Measurements from ENCODE around the gene GOLT1B. TPM values are rescaled to one million over a fixed set of nuclear protein-coding genes. Genes with fewer than 3 reads are reported as not detected.

Gene GOLT1B
- total RNA-seq, 1 experiment from 2014 or later = 45.9 TPM

DNA sequence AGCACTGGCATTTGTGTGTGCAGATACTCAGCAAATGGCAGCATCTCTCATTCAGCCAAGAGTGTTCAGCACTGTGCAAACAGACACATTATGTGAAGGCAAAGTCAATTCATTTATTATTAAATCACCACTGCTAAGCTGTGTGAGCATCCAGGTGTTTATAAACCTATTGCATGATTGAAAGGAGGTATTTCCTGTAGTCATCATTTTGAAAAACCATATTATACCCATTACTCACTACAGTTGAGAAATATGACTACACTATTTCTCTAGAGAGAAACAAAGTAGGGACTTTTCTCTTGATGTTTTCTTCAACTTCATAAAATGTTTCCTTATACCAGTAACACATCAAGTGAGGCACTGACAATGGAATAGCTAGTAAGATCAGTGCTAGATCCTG is 38.2 kb downstream of the GOLT1B start:
- no peak overlapping the region for H3K27ac ChIP-seq
- H3K9me3 ChIP-seq (replicated peaks) = no peaks in the 10 kb centered on the region
- H3K4me1 ChIP-seq = no peaks in the 10 kb centered on the region
- H3K36me3 ChIP-seq = no peaks in the 10 kb centered on the region
- H3K27me3 ChIP-seq = no peaks in the 10 kb centered on the region
- no peak overlapping the region for H3K4me3 ChIP-seq
- no peak for DNase-seq

DNA sequence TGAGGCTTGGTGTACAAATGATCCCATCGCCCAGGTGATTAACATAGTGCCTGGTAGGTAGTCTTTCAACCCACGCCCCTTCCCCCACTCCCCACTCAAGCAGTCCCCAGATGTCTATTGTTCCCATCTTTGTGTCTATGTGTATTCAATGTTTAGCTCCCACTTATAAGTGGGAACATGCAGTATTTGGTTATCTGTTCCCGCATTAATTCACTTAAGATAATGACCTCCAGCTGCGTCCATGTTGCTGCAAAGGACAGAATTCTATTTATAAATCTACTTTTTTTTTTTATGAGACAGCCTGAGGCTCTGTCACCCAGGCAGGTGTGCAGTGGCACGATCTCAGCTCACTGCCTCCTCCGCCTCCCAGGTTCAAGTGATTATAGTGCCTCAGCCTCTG is 40.2 kb downstream of the GOLT1B start:
- no peak overlapping the region for H3K4me3 ChIP-seq
- no peaks in the 10 kb centered on the region for H3K36me3 ChIP-seq
- no peak for DNase-seq
- H3K27ac ChIP-seq = no peak overlapping the region
- no peaks in the 10 kb centered on the region for H3K9me3 ChIP-seq (replicated peaks)
- no peaks in the 10 kb centered on the region for H3K27me3 ChIP-seq
- peaks cover 3% of the 10 kb centered on the region; the same call in 1 of the 2 replicates for H3K4me1 ChIP-seq

DNA sequence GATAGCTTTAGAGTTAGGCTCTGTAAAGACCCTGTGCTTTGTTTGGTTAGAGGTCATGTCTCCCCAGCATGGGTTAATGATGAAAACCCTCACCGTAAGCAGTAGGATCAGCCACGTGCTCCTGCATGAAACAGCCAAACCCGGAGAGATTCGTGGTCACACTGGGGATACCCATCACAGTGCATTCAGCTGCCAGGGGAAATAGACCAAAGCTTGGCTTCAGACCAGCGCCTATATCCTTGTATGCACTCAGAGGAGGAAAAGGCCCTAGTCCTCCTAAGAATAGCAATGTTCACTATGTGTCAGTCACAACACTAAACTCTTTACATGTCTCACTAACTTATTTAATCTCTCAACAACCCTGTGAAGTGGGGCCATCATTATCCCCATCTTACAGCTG is 40.8 kb downstream of the GOLT1B start:
- Histone ChIP-seq H3K27ac (no peak overlapping the region), H3K4me1 (peaks cover 8% of the 10 kb centered on the region; the same call in 1 of the 2 replicates)

DNA sequence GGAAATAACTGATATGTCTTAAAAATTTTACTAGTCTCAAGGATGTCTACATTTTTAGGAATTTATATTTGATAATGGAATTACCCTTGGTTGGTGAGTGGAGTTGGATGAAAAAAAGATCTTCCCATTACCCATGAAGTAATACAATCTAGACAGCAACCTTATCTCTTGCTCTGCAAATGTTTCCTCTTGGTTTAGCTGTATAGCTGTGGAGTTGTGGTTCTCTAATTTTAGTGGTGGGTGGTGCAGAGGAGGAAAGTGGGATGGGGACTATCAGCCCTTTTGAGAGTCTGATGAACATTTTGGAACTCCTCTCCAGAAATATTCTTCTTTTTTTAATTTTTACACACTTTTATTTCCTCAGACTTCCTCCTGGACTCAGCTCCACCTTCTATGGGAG is 41.6 kb downstream of the GOLT1B start:
- no peak overlapping the region for H3K27ac ChIP-seq
- no peak overlapping the region for H3K4me3 ChIP-seq
- no peaks in the 10 kb centered on the region for H3K27me3 ChIP-seq
- H3K36me3 ChIP-seq = no peaks in the 10 kb centered on the region
- no peak for DNase-seq
- H3K9me3 ChIP-seq (replicated peaks) = no peaks in the 10 kb centered on the region
- peaks cover 8% of the 10 kb centered on the region; the same call in 1 of the 2 replicates for H3K4me1 ChIP-seq

More for the DNA sequence above, 40.8 kb downstream of the GOLT1B start:
- Histone ChIP-seq H3K9me3 (replicated peaks) (no peaks in the 10 kb centered on the region), H3K27me3 (no peaks in the 10 kb centered on the region), H3K4me3 (no peak overlapping the region), H3K36me3 (no peaks in the 10 kb centered on the region)
- peak in 1 of 2 experiments; percentile 23 for DNase-seq

DNA sequence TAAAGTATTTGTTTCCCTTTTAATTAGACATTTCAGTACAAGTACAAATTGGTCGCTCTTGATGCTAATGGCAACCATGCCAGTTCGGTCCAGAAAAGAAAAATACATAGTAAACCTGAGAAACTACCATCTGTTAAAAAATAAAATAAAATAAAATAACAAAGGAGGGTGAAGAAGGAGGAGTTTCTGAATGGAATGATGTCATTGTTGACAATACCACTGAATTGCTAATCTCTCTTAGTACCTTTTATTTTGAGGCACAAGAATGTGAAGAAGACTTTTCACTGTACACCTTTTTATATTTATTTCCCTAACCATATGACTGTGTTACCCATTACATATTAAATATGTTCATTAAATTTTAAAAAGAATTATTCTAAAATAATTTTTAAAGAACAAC is 44.0 kb downstream of the GOLT1B start:
- H3K27me3 ChIP-seq = no peaks in the 10 kb centered on the region
- DNase-seq = no peak
- H3K4me1 ChIP-seq = peaks cover 11% of the 10 kb centered on the region; the same call in 1 of the 2 replicates
- no peaks in the 10 kb centered on the region for H3K9me3 ChIP-seq (replicated peaks)
- no peak overlapping the region for H3K4me3 ChIP-seq
- no peaks in the 10 kb centered on the region for H3K36me3 ChIP-seq
- H3K27ac ChIP-seq = no peak overlapping the region

DNA sequence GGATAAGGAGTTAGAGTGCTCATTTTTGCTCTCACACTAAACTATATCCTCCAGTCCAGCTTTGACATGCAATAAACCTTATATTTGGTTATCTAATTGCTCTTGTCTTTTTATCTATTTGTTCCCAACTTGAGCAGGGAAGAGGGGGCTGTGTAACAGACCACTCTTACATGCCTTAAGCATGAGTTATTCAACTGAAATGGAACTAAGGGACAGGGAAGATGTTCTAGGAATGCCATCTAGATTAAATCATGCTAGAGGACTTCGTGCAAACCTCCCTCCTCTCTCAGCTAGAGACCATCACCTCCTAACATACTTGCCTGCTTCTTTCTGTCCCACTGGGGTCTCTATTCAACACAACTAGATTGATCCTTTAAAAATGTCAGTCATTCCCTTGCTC is 45.1 kb downstream of the GOLT1B start:
- no peaks in the 10 kb centered on the region for H3K9me3 ChIP-seq (replicated peaks)
- H3K36me3 ChIP-seq = no peaks in the 10 kb centered on the region
- H3K27me3 ChIP-seq = no peaks in the 10 kb centered on the region
- H3K27ac ChIP-seq = no peak overlapping the region; the same call in 1 of the 2 replicates
- no peak overlapping the region for H3K4me3 ChIP-seq
- H3K4me1 ChIP-seq = peaks cover 17% of the 10 kb centered on the region
- DNase-seq = no peak

DNA sequence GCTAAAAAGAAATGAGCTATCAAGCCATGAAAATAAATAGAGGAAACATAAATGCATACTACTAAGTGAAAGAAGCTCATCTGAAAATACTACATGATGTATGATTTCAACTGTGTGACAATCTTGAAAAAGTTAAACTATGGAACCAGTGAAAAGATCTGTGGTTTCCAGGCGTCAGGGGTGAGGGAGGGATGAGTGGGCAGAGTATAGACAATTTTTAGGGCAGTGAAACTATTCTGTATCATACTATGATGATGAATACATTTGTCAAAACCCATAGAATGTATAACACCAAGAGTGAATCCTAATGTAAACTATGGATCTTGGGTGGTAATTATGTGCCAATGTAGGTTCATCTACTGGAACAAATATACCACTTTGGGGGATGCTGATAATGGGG is 45.8 kb downstream of the GOLT1B start:
- no peak overlapping the region for H3K4me3 ChIP-seq
- peaks cover 23% of the 10 kb centered on the region for H3K4me1 ChIP-seq
- no peaks in the 10 kb centered on the region for H3K27me3 ChIP-seq
- H3K27ac ChIP-seq = no peak overlapping the region
- no peak for DNase-seq
- no peaks in the 10 kb centered on the region for H3K36me3 ChIP-seq
- H3K9me3 ChIP-seq (replicated peaks) = no peaks in the 10 kb centered on the region

DNA sequence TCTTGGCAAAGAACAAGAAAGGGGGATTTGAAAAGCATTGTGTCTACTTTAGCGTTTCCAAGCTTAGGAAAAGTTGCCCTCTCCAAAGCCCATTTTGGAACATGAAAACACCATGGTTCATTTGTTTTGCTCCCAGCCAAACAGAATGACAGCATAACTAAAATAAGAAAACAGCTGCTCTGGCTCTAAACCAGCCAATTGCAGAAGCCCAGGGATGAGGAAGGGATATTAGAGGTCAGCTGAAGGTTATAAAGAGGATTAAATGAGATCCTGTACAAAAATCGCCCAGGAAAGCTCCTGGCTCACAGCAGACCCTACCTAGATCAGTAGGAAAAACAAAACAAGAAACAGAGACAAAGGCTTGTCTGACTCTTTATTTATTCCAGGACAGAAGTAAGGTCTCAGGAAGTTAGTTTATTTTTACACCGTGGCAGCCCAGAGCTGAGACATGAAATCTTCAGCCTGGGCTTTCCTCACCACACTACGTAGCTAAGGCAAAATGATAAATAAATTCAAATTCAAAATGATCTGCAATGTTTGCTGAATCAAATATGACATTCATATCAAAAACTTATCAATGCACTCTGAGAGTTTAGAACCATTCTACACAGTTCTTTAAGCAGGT is 50.4 kb downstream of the GOLT1B start:
- H3K27me3 ChIP-seq = no peaks in the 10 kb centered on the region
- H3K4me1 ChIP-seq = peaks cover 33% of the 10 kb centered on the region
- no peak overlapping the region for H3K4me3 ChIP-seq
- no peaks in the 10 kb centered on the region for H3K9me3 ChIP-seq (replicated peaks)
- peak; percentile 73 to 90 for DNase-seq
- H3K36me3 ChIP-seq = no peaks in the 10 kb centered on the region
- H3K27ac ChIP-seq = peak overlapping the region; percentile 93

DNA sequence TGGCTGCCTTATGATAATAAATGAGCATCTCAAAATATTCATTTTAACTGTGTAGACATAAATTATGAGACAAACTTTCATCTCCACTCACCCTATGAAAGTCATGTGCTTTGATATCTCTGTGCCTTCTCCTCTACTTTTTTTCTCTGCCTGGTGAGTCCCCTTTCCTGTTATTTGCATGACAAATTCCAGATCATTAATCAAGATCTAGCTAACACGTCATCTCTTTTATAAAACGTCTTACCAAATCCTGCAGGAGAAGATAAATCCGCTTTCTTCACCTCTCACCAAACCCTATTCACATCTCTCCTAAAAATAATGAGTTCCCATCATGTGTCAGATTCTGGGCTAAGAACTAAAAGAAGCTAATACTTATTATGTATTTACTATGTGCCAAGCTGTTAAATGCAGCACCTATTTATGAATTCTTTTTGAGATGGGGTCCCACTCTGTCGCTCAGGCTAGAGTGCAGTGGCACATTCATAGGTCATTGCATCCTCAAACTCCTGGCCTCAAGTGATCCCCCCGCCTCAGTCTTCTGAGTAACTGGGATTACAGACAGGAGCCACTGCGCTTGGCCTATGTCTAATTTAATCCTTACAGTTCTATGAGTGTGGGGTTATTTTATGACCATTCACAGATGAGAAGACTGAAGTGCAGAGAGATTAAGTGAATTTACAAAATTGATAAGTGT is 51.2 kb downstream of the GOLT1B start:
- Histone ChIP-seq H3K27ac (peak overlapping the region; percentile 93), H3K4me1 (peaks cover 29% of the 10 kb centered on the region), H3K27me3 (no peaks in the 10 kb centered on the region), H3K9me3 (replicated peaks) (no peaks in the 10 kb centered on the region), H3K4me3 (no peak overlapping the region), H3K36me3 (no peaks in the 10 kb centered on the region)
- peak in 1 of 2 experiments; percentile 52 for DNase-seq

DNA sequence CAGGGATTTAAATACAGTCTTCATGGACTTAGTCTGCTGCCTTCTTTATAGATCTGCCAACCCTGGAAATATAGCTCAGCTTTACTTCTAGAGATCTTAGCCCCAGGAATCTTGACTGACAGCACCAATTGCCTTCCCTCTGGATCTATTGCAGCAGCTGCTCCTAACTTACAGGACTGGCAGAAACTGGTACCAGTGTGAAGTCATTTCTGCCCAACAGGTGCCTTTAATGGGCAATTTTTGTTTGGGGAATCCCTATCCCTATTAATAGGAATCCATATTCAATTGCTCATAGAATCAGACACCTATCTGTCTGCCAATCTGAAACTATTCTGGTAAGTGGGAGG is 51.7 kb downstream of the GOLT1B start:
- peak; percentile 92 to 96 for DNase-seq
- H3K4me3 ChIP-seq = no peak overlapping the region
- no peaks in the 10 kb centered on the region for H3K27me3 ChIP-seq
- H3K4me1 ChIP-seq = peaks cover 29% of the 10 kb centered on the region
- no peaks in the 10 kb centered on the region for H3K36me3 ChIP-seq
- no peaks in the 10 kb centered on the region for H3K9me3 ChIP-seq (replicated peaks)
- H3K27ac ChIP-seq = peak overlapping the region; percentile 93

DNA sequence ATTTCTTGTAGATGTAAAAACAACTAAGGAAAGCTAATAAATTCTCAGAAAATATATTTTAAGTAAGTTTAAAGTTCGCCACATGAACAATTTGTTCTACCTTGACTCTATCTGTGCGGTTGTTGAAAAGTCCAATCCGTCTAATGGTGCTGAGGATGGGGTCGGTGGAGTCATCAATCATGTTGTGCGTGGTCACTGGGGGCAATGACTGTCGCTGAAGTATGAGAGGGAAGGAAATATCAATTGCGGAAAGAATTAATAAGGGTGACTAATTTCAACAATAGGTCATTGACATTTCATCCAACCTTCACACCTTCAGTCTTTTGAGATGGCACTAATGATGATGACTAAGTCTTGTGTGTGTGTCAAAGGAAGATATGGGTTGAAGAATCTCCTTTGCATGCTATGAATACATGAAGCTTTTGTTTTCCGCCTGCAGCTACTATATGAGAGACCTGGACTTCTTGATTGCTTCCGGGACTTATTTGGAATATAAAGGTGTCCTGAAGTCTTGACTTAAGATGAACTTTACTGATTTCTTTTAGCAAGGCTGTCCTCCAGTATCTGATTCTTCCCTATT is 56.6 kb downstream of the GOLT1B start:
- no peaks in the 10 kb centered on the region for H3K27me3 ChIP-seq

DNA sequence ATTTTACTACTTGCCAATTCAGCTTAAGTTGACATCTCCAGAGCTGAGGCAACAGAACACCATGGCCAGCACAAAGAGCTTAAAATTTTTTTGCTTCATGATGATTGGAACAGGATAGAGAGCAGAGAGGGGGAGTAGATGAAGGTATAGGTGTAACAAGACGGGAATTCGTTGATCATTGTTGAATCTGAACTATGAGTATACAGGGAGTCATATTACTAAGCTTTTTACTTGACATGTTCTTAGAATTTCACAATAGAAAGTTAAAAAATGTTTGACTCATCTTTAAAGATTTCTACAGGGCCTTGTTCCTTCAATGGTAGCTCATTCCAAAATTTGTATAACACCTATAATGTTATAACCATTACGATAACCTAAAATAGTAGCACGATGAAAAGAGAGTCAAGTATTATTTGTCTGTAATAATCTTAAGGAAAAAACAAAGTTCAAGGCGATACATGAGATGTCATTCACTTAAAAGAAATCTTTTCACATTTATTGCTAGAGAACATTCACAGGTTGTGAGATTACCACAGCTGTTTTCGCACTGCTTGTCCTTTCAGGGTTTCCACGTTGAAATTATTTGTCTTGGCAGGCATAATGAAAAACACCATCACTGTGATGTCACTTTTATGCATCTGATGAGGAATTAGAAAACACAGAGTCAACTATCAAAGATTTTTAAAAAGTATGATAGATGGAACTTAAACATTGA is 58.4 kb downstream of the GOLT1B start:
- peak; percentile 22 to 63 for DNase-seq

More for the DNA sequence above, 56.6 kb downstream of the GOLT1B start:
- H3K36me3 ChIP-seq = no peaks in the 10 kb centered on the region
- H3K9me3 ChIP-seq (replicated peaks) = no peaks in the 10 kb centered on the region
- H3K4me1 ChIP-seq = peaks cover 18% of the 10 kb centered on the region
- H3K27ac ChIP-seq = no peak overlapping the region
- H3K4me3 ChIP-seq = no peak overlapping the region
- DNase-seq = no peak

DNA sequence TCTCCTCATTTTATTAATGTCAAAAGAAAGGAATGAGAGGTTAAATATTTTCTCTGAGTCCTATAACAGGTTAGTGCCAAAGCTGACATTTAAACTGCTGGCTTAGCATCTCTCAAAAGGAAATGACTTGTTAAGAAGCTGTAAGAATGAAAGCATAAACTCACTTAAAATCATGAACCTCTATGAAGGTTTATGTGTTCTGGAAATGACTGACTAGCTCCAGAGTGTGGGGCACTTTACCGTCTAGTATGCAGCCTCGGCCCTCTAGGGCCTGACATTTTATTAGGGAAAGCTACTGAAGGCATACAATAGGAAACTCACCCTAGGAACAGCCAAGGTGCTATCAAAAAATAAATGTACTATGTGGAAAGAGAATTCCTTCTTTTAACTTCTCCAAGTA is 59.6 kb downstream of the GOLT1B start:
- Histone ChIP-seq H3K4me1 (peaks cover 11% of the 10 kb centered on the region), H3K4me3 (no peak overlapping the region), H3K27me3 (no peaks in the 10 kb centered on the region), H3K9me3 (replicated peaks) (no peaks in the 10 kb centered on the region; the same call in 1 of the 2 replicates), H3K36me3 (no peaks in the 10 kb centered on the region), H3K27ac (no peak overlapping the region)
- DNase-seq = no peak

More for the DNA sequence above, 58.4 kb downstream of the GOLT1B start:
- H3K4me3 ChIP-seq = no peak overlapping the region
- H3K4me1 ChIP-seq = peaks cover 11% of the 10 kb centered on the region
- H3K27ac ChIP-seq = peak overlapping the region; percentile 4; the same call in 1 of the 2 replicates
- H3K27me3 ChIP-seq = no peaks in the 10 kb centered on the region
- H3K36me3 ChIP-seq = no peaks in the 10 kb centered on the region
- no peaks in the 10 kb centered on the region; the same call in 1 of the 2 replicates for H3K9me3 ChIP-seq (replicated peaks)

DNA sequence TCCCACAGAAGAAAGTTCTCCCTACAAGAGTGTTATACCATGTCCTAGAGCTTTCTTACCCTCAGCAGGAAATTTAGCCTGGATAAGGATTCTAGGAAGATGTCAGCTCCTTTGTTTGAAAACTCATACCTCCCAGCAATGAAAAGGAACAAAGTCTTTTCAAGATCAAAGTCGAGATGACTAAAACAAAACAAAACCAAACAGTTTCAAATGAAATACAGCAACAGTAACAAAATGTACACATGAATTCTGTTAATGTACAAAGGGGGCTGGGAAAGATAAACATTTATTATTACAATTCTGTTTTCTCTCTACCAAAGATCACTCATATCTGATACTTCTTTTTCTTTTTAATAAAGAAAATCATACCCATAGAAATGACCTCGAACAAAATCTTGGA is 61.3 kb downstream of the GOLT1B start:
- Histone ChIP-seq H3K27ac (no peak overlapping the region), H3K4me3 (no peak overlapping the region), H3K9me3 (replicated peaks) (no peaks in the 10 kb centered on the region; the same call in 1 of the 2 replicates), H3K36me3 (no peaks in the 10 kb centered on the region), H3K27me3 (no peaks in the 10 kb centered on the region), H3K4me1 (peaks cover 11% of the 10 kb centered on the region)
- no peak for DNase-seq
